ENCODE results near the gene S1PR4.

S1PR4 gene

GRCh38 chr19:3186891-3187661, 8.5 kb downstream of the S1PR4 start:
- H3K4me3 ChIP-seq (ENCODE audit: control insufficient read depth, low read depth, low read length): peak overlapping the region; percentile 83
- TF ChIP-seq CTCF (conservative IDR thresholded peaks at IDR 0.05; ENCODE audit: control insufficient read depth, insufficient read depth, low read depth, low read length): no peak
- peak; percentile 28 for DNase-seq (ENCODE audit: low read depth)

DNA sequence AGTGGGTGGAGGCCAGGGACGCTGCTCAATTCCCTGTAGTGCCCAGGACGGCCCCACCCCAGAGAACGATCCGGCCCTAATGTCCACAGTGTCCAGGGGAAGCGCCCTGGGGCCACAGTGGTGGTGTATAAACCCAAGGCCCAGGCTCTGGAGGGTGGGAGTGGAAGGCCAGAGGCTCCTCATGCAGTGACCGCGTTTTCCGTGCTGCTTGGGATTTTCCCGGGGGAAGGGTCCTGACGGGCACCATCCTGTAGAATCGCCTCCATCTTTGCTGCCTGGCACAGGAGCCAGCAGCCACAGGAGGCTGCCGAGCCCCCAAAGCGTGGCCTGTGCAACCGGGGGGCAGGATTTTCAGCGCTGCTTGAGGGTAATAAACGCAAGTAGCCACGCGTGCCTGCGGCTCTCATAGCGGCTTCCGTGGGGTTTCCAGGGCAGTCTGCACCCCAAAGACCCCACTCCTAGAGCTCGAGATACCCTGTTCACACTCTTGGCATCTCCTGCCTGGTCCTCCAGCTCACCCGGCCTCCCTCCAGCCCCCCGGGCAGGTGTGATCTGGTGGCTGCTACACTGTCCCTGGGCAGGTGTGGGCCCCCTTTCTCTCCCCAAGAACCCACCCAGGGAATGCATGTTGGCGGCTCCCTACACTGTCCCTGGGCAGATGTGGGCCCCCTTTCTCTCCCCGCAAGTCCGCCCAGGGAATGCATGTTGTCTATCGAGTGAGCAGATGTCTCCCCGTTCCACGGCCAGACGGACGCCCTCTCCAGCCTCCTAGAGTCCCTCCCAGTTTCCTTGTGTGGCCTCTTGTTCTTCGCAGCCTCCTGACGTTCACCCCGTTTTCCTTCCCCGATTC, 9.3 kb downstream of the S1PR4 start:
- TF ChIP-seq CTCF (conservative IDR thresholded peaks at IDR 0.05; ENCODE audit: control insufficient read depth, insufficient read depth, low read depth, low read length): no peak
- DNase-seq (ENCODE audit: low read depth): no peak
- H3K4me3 ChIP-seq (ENCODE audit: control insufficient read depth, low read depth, low read length): no peak overlapping the region

DNA sequence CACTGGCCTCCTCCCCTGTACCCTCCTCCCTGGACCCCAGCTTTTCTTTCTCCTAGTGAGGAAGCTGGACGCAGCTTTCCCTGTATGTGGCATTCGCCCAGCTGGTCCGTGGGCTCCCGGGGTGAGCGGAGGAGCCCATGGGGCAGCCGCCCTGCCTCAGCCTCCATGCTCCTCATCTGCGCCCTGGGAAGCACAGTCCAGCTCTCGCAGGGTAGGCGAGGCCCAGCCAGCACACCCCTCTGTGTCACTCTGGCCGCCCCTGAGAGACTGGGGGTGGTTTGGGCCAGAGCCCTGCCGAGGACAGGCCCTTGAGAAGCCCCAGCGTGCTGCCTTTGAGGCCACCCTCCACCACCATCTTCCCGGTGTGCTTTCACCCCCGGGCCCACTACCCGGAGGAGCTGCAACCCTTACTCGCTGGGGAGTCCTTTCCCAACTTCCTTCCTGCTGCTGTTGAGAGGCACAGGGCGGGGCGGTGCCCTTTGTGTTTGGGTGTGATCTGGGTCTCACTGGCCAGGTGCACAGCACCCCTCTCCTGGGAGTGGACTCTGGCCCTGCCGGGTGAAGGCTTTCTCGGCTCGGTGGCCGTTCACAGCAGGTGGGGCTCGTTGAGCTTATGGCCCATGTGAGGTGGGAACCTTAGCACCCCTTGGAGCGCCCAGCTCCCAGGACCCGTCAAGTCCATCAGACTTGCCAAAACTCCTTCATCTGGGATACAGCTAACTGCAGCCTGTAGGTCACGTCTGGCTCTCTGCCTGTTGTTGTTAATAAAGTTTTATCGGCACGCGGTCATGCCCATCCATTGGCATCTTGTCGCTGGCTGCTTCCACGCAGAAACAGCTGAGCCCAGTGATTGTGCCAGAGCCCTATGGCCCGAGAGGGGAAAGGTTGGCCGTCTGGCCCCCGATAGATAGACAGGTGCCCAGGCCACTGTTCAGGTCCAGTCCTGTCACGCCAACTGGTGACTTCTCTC, 10.3 kb downstream of the S1PR4 start:
- no peak overlapping the region for H3K4me3 ChIP-seq (ENCODE audit: control insufficient read depth, low read depth, low read length)
- no peak for TF ChIP-seq CTCF (conservative IDR thresholded peaks at IDR 0.05; ENCODE audit: control insufficient read depth, insufficient read depth, low read depth, low read length)
- no peak for DNase-seq (ENCODE audit: low read depth)

GRCh38 chr19:3189702-3190469, 11.3 kb downstream of the S1PR4 start:
- no peak for DNase-seq (ENCODE audit: low read depth)
- H3K4me3 ChIP-seq (ENCODE audit: control insufficient read depth, low read depth, low read length): no peak overlapping the region
- no peak for TF ChIP-seq CTCF (conservative IDR thresholded peaks at IDR 0.05; ENCODE audit: control insufficient read depth, insufficient read depth, low read depth, low read length)

GRCh38 chr19:3190470-3190770, 11.9 kb downstream of the S1PR4 start:
- no peak for TF ChIP-seq CTCF (conservative IDR thresholded peaks at IDR 0.05; ENCODE audit: control insufficient read depth, insufficient read depth, low read depth, low read length)
- no peak for DNase-seq (ENCODE audit: low read depth)
- H3K4me3 ChIP-seq (ENCODE audit: control insufficient read depth, low read depth, low read length): no peak overlapping the region
